Heart left ventricle (tissue), 16 donors: Measurements from ENCODE around the gene TLK2. TPM values are rescaled to one million over a fixed set of nuclear protein-coding genes. Genes with fewer than 3 reads are reported as not detected.

Source experiments
- ATAC-seq, 4 donors: fragments of 200-7000 bp; cut with Tn5 transposase; one replicate each; pipeline ENCODE4 v1.9.1; 2020 to 2022; ENCODE audit warnings: moderate library complexity in 4 of 4, mild to moderate bottlenecking in 3 of 4, moderate number of reproducible peaks in 1 of 4
- DNase-seq, 5 donors: peaks; one replicate each; pipeline ENCODE4 v3.0.0-alpha.2; 2020
- H3K27ac ChIP-seq, 12 donors: fragments of 200-600 bp; sonication (generic) in 4 of 12; one replicate each; pipeline versions ENCODE4 v1.5.0 to v1.8.0; 2016 to 2022; ENCODE audit warnings: mild to moderate bottlenecking in 2 of 12
- H3K27me3 ChIP-seq, 9 donors: fragments of 200-600 bp; sonication (generic) in 2 of 9; one replicate each; pipeline versions ENCODE4 v1.5.1 to v1.8.0; 2016 to 2022; ENCODE audit warnings: mild to moderate bottlenecking in 3 of 9
- H3K36me3 ChIP-seq, 9 donors: fragments of 200-600 bp; sonication (generic) in 2 of 9; one replicate each; pipeline versions ENCODE4 v1.5.0 to v1.8.0; 2018 to 2022; ENCODE audit warnings: mild to moderate bottlenecking in 2 of 9
- H3K4me1 ChIP-seq, 12 donors: fragments of 200-600 bp; sonication (generic) in 4 of 12; one replicate each; pipeline versions ENCODE4 v1.5.0 to v1.8.0; 2016 to 2022; ENCODE audit warnings: mild to moderate bottlenecking in 3 of 12
- H3K4me3 ChIP-seq, 12 donors: fragments of 200-600 bp; sonication (generic) in 4 of 12; one replicate each; pipeline versions ENCODE4 v1.5.0 to v1.8.0; 2017 to 2022; ENCODE audit warnings: mild to moderate bottlenecking in 9 of 12, moderate library complexity in 4 of 12
- H3K9me3 ChIP-seq, 12 donors: fragments of 200-600 bp; sonication (generic) in 4 of 12; one replicate each; pipeline versions ENCODE4 v1.5.0 to v1.8.0; 2016 to 2022; ENCODE audit warnings: mild to moderate bottlenecking in 1 of 12
- POLR2A ChIP-seq, 2 donors: fragments of 450-650 bp; IDR thresholded peaks; one replicate each; pipeline ENCODE4 v1.6.1; 2017; ENCODE audit warnings: antibody characterized with exemption in 2 of 2, mild to moderate bottlenecking in 2 of 2, moderate library complexity in 2 of 2
- WGBS, 4 donors: extraction: QIAGEN DNeasy Blood & Tissue Kit in 2 of 4; methylation state at CpG; one replicate each; pipeline versions ENCODE4 v1.1.5 to v1.1.7; 2013 to 2018; 5-methylcytosine and 5-hydroxymethylcytosine counted together
- intact Hi-C, 10 donors: fragments of 100-400 bp; cut with DNase I; formaldehyde crosslinking; loops; one replicate each; pipeline versions ENCODE4 v1.11.1 to v1.14.2; 2022
- polyA plus RNA-seq, 2 donors: library from polyadenylated mRNA; stranded (reverse); fragments of 200-250 nt; gene quantifications; one replicate each; pipeline ENCODE4 v1.2.3, GENCODE V29; 2013
- total RNA-seq, 9 donors: library from RNA; depleted of rRNA in 2 of 9; stranded (reverse); fragments of >200 nt in 2 of 9; fragmentation: NEBNext Ultra II Directional in 3 of 9; extraction: Animal tissue kit (Norgen Biotek cat#: 25700) in 3 of 9; gene quantifications; one replicate each; pipeline versions ENCODE4 v1.1.0 to v1.2.4, GENCODE V29; 2016 to 2023
- TF ChIP-seq, protein P1 (sequence below), 12 donors: fragments of 200-600 bp; sonication (generic) in 4 of 12; IDR thresholded peaks; one replicate each; pipeline versions ENCODE4 v1.5.0 to v1.8.0; 2018 to 2022; ENCODE audit warnings: antibody characterized with exemption in 12 of 12, mild to moderate bottlenecking in 5 of 12
- donor health status: ischemic (EF 13 %, LVEDD 7.1; RV severe dilation, severe dysfunction).
- donor health status: healthy with polysubstance abuse.
- donor health status: DM: no; HTN: yes; CAD: no.
- donor health status: DM: no; HTN: no; CAD: no.
- donor health status: ischemic (EF 25% LVEDD 6.9; RV normal size, moderate dysfunction).
- donor health status: ischemic (EF 25% LVEDD 5.7; RV mildly dilated, moderate dysfunction).
- donor health status: healthy.
- donor health status: DM: yes; HTN: yes; CAD: no.
- donor health status: ischemic (EF 35%, LVEDD 5.7; RV mildly dilated, moderate dysfunction).
- donor health status: nonischemic (EF 11% LVEDD 7.7; RV severe dilation, severe dysfunction).
- donor health status: DM: yes; HTN: yes; CAD: no.
- donor health status: PGD.
- donor health status: ischemic (EF 29% LVEDD 5.4; RV normal size, mild dysfunction).
- donor health status: nonischemic (EF 23%, LVEDD 6.1; RV moderate dilation, normal function).

TLK2 gene
- total and polyA plus RNA-seq, 11 donors = 11.0 to 36.8 (median 29.5) TPM

DNA sequence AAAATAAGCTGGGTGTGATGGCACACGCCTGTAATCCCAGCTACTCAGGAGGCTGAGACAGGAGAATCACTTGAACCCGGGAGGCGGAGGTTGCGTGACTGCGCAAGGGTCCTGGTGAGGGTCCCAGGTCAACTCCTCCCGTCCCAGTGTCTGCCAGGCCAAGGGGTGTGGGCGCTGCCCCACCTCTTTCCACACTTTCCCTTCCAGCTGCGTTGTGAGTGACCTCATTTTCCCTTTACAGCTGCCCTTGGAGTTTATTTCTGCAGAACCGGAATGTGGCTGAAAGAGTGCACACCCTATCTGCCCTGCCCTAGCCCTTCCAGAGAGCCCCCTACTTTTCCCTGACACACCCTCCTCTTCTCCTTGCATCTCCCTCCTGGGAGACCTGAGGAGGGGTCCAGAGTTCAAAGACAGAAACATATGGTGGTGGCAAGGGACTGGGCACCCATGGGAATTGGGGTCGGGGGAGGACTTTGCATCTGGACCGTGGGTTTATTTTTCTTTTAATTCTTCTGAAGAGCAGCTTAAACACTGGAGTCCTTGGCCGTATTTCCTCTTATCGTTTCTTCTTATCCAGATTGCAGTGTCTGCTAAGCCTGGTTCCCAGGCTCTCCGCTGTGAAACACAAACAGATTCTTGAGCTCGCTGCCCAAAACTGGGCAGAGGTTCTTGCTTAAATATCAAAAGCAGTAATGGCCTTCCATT is 169.8 kb downstream of the TLK2 start:
- 40 to 48% (median 45%) methylated on average over 13 to 15 of the region's 15 CpGs for WGBS, 4 donors
- Histone ChIP-seq H3K4me3 (no peak overlapping the region), H3K4me1 (peaks cover 0 to 38% (median 27%) of the 10 kb centered on the region in 12 donors), H3K9me3 (no peaks in the 10 kb centered on the region), H3K36me3 (no peaks in the 10 kb centered on the region), H3K27me3 (no peaks in the 10 kb centered on the region), H3K27ac (peak overlapping the region in 10 of 12 donors; percentile 25 to 83 (median 49))
- ATAC-seq (peak in 3 of 4 donors; percentile 55 to 64 (median 64)), DNase-seq (peak in 1 of 5 donors; percentile 45)
- no peak for TF ChIP-seq POLR2A (IDR thresholded peaks at IDR 0.05)
- TF ChIP-seq, protein P1, sequence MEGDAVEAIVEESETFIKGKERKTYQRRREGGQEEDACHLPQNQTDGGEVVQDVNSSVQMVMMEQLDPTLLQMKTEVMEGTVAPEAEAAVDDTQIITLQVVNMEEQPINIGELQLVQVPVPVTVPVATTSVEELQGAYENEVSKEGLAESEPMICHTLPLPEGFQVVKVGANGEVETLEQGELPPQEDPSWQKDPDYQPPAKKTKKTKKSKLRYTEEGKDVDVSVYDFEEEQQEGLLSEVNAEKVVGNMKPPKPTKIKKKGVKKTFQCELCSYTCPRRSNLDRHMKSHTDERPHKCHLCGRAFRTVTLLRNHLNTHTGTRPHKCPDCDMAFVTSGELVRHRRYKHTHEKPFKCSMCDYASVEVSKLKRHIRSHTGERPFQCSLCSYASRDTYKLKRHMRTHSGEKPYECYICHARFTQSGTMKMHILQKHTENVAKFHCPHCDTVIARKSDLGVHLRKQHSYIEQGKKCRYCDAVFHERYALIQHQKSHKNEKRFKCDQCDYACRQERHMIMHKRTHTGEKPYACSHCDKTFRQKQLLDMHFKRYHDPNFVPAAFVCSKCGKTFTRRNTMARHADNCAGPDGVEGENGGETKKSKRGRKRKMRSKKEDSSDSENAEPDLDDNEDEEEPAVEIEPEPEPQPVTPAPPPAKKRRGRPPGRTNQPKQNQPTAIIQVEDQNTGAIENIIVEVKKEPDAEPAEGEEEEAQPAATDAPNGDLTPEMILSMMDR (IDR thresholded peaks at IDR 0.05) = no peak
- intact Hi-C loops = loop anchor here in 1 of 10 donors (10.0 kb wide), 1 partner anchor 64 kb away; no protein-coding TSS in a partner anchor

DNA sequence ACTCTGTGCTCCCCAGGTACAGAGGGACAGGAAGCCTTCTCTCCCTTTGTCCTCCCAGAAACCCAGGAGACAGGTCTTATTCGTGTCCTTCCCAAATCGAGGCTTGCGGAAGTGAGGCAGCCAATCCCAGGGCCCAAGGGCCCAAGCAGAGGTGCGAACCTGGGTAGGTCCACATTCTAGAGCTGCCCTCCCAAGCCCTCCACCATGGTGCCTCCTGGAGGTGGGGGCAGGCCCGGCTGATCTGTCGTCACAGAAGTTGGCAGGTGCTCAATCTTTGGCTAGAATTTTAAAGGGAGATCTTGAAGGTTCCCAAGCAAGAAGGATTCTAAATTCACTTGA is 170.3 kb downstream of the TLK2 start:
- H3K4me3 ChIP-seq = no peak overlapping the region

DNA sequence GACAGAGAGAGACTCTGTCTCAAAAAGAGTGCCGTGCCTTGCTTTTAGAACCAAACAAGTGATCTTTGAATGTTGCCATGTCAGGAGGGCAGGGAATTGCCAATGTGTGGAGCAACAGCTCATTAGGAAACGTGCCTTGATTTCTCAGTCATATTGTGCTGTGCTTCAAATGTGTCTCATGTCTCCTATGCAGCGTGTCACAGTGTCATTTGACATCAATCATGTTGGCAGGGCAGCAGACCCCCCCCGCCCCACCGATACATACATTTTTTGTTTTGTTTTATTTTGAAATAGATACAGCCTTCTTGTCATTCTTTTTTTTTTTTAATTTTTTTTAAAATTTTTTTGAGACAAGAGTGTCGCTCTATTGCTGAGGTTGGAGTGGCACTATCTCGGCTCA is 170.9 kb downstream of the TLK2 start:
- peak overlapping the region in 5 of 12 donors; percentile 51 to 83 (median 72) for H3K27ac ChIP-seq
- intact Hi-C loops = loop anchor here in 1 of 10 donors (10.0 kb wide), 1 partner anchor 65 kb away; no protein-coding TSS in a partner anchor
- H3K9me3 ChIP-seq = no peaks in the 10 kb centered on the region
- DNase-seq (peak in 1 of 5 donors; percentile 6), ATAC-seq (no peak)
- no peak for TF ChIP-seq POLR2A (IDR thresholded peaks at IDR 0.05)
- TF ChIP-seq, protein P1 (IDR thresholded peaks at IDR 0.05) = no peak
- H3K27me3 ChIP-seq = no peaks in the 10 kb centered on the region
- 94 to 97% (median 97%) methylated on average over 7 of the region's 7 CpGs for WGBS, 4 donors
- H3K36me3 ChIP-seq = no peaks in the 10 kb centered on the region
- peaks cover 0 to 50% (median 37%) of the 10 kb centered on the region in 12 donors for H3K4me1 ChIP-seq
- no peak overlapping the region for H3K4me3 ChIP-seq

More for the DNA sequence above, 170.3 kb downstream of the TLK2 start:
- peaks cover 0 to 43% (median 31%) of the 10 kb centered on the region in 12 donors for H3K4me1 ChIP-seq
- intact Hi-C loops = loop anchor here in 1 of 10 donors (10.0 kb wide), 1 partner anchor 64 kb away; no protein-coding TSS in a partner anchor
- no peaks in the 10 kb centered on the region for H3K36me3 ChIP-seq
- 54 to 68% (median 61%) methylated on average over 6 of the region's 6 CpGs for WGBS, 4 donors
- H3K9me3 ChIP-seq = no peaks in the 10 kb centered on the region
- ATAC-seq = no peak
- H3K27ac ChIP-seq = peak overlapping the region in 10 of 12 donors; percentile 25 to 83 (median 49)
- DNase-seq = peak in 1 of 5 donors; percentile 23
- TF ChIP-seq POLR2A (IDR thresholded peaks at IDR 0.05) = no peak
- TF ChIP-seq, protein P1 (IDR thresholded peaks at IDR 0.05) = no peak
- no peaks in the 10 kb centered on the region for H3K27me3 ChIP-seq

DNA sequence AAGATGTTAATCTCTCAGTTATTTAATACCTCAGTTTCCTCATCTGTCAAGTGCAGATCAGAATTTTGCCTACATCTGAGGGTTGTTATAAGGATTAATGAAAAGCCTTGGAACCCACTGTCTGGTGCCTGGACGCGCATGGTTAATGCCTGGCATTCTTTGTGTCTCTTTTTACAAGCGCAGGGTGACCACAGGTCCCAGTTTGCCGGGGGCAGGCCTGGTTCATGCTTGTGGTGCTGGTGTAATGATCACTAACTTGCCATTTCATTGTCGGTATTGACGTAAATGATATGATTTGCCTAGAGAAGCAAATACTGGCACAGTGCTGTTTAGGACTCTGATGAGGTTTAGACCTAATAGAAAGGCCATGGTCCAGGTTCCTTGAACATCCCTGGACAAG is 172.0 kb downstream of the TLK2 start:
- no peak overlapping the region for H3K27ac ChIP-seq
- no peak for DNase-seq
- intact Hi-C loops = loop anchor here in 1 of 10 donors (10.0 kb wide), 1 partner anchor 46 kb away; no protein-coding TSS in a partner anchor
- no peak for ATAC-seq
- no peaks in the 10 kb centered on the region for H3K36me3 ChIP-seq
- 92 to 95% (median 93%) methylated on average over 6 of the region's 6 CpGs for whole genome bisulfite sequencing, 4 donors
- no peaks in the 10 kb centered on the region for H3K27me3 ChIP-seq
- TF ChIP-seq, protein P1 (IDR thresholded peaks at IDR 0.05) = no peak
- no peak for TF ChIP-seq POLR2A (IDR thresholded peaks at IDR 0.05)
- H3K4me1 ChIP-seq = peaks cover 0 to 54% (median 39%) of the 10 kb centered on the region in 12 donors
- H3K4me3 ChIP-seq = no peak overlapping the region
- H3K9me3 ChIP-seq = no peaks in the 10 kb centered on the region
